ENCODE data around the gene CHGA.

Gene CHGA, protein sequence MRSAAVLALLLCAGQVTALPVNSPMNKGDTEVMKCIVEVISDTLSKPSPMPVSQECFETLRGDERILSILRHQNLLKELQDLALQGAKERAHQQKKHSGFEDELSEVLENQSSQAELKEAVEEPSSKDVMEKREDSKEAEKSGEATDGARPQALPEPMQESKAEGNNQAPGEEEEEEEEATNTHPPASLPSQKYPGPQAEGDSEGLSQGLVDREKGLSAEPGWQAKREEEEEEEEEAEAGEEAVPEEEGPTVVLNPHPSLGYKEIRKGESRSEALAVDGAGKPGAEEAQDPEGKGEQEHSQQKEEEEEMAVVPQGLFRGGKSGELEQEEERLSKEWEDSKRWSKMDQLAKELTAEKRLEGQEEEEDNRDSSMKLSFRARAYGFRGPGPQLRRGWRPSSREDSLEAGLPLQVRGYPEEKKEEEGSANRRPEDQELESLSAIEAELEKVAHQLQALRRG

DNA sequence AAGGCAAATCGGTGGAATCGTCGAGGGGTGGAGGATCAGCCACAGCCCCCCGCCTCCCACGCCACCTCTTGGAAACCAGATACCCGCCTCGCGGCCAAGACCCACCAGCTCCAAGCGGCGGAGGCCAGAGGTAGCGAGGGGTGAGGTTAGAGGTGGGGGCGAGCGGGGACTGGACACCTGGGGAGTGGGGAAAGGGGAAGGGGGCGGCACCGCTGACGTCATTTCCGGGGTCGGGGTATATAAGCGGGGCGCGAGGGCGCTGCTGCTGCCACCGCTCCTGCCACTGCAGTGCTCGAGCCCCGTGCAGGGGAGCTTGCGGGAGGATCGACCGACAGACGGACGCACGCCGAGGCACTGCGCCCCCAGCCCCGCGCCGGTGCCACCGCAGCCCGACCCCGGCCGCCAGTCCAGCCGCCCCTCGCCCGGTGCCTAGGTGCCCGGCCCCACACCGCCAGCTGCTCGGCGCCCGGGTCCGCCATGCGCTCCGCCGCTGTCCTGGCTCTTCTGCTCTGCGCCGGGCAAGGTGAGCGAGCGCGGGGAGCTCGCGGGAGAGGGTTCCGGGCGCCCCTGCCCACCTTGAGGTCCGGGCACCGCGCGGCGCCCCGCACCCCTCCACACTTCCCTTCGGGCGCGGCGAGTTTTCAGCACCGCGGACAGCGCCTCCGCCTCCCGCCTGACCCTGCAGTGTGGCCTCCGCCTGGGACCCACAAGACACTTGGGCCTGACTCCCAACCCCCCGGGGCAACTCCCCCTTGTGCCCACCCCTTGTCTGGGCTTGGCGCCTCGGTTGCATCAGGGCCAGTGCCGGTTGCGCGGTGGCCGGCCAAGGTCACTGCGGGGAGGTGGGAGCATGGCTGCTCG is at the start of gene CHGA:
Gene CHGA, plus strand, starts transcription at position 268 of the 861 bp plus-strand sequence. Its CDS starts 210 bp downstream, at position 478.
- DNase-seq (ENCODE audit: low read depth, low spot score) = no peak

DNA sequence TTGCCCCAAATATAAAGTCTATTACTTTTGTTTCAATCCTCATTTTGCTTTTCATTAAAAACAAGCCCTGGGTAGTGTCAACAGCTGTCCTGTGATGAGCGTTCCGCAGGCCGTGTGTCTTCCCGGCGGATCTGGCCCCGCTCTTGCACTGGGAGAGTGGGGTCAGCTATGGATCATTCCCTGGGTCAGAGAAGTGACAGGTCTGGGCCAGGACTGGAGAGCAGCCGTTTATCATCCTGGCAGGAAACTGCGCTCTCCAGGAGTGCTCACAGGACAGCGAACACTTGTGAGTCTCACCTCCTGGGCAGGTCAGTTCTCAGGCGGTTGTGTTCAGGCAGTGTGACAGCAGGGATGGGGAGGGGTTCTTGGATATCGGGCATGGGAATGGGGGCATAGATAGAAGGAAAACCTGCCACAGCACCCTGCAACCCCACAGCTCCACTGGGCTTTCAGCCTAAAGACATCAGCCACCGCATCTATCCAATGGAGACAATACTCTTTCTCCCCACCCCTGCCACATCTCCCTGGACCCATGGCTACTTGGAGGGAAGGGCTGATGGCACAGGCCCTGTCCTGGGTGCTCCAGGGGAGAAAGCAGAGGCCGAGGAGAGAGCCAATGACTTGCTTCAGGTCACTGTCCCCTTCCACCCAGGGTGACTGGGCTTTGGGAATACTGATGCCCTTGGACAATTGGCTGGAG is 47.8 kb upstream of the CHGA start:
- DNase-seq (ENCODE audit: low read depth, low spot score) = no peak

DNA sequence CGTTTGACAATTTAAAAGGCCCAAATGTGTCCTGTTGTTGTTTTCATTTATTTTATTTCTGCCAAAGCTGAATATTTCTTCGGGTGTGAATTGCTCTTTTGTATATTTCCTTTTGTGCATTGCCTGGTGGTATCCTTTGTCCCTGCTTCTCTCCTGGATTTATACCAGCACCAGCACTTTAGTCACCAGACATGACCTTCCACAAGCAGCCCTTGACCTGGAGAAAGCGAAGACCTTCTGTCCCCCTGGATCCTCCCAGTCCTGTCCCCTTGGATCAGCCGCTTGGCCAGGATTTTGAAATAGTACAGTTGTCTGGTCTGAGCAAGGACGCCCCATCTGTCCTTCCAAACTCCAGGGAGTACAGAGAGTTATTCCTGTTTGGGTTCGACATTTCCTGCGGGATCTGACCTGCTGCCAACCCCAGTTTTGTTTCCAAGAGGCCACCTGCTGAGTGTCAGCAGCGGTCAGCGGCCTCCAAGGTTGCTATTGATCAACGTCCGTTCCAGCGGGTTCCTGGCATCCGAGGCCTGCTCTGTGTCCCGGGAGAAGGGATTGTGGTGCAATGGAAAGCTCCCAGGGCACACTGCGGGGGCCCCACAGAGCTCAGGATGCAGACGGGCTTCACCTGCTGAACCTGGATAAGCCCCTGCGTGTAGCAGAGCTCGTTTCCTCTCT is 45.1 kb upstream of the CHGA start:
- DNase-seq (ENCODE audit: low read depth, low spot score) = no peak

DNA sequence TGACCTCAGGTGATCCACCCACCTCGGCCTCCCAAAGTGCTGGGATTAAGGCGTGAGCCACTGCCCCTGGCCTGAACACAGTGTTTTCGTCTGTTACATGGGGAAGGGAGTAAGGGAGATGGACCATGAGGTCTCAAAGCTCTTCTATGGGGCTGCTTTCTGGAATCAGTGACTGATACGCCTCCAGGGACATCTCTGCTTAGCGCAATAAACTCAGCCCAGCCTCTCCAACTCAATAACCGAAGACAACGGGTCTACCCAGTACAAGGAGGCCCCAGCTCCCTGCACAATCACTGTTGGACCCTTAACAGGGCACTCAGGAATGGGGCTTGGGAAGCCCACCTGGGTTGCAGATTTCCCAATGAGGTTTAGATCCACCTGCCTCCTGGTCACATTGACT is 42.6 kb upstream of the CHGA start:
- no peak for DNase-seq (ENCODE audit: low read depth, low spot score)

DNA sequence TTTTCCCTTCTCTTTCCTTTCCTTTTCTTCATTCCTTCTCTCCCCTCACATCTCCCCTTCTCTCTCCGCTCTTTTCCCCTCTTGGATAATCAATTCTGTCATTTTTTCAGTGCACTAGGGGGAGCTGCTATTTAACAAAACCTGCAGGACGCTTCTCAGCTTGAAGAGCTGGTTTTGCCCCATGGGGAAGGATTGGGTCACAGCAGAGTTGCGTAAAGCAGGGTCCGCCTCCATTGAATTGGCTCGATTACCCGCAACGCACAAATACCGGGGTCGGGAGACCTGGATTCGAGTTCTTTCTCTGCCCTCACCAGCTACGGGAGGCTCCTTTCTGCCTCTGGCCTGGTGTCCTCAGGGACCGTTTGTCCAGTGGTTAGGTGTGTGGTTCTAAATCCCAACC is 42.1 kb upstream of the CHGA start:
- DNase-seq (ENCODE audit: low read depth, low spot score) = no peak

DNA sequence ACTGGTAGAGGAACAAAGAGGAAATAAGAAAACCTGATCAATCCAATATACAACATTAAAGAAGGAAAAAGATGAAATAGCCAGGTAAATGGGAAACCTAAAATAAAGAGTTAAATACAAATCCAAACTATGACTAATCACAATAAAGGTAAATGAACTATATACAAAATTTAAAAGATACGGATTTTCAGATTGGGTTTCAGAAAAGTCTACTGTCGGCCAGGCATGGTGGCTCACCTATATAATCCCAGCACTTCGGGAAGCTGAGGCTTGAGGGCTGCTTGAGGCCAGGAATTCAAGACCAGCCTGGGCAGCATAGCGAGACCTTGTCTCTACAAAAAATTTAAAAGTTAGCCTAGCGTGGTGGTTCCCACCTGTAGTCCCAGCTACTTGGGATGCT is 39.9 kb upstream of the CHGA start:
- DNase-seq (ENCODE audit: low read depth, low spot score) = no peak

DNA sequence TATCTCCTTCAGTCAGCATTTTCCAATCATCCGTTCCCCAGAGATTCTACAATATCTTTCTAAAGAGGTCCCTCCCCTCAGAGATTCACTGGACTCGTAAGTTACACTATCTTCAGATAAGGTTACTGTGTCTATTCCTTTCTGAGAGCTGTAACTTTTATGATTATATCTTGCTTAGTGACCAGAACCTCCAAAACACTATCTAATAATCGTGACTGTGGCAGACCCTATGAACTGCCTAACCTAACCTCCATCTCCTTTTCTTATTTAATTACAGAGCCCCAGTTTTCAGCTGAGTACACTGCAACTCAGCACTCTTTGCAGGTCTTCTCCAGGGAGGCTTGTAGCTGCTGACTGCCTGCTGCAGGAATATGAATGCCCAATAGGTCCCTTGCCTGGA is 38.5 kb upstream of the CHGA start:
- DNase-seq (ENCODE audit: low read depth, low spot score) = no peak

DNA sequence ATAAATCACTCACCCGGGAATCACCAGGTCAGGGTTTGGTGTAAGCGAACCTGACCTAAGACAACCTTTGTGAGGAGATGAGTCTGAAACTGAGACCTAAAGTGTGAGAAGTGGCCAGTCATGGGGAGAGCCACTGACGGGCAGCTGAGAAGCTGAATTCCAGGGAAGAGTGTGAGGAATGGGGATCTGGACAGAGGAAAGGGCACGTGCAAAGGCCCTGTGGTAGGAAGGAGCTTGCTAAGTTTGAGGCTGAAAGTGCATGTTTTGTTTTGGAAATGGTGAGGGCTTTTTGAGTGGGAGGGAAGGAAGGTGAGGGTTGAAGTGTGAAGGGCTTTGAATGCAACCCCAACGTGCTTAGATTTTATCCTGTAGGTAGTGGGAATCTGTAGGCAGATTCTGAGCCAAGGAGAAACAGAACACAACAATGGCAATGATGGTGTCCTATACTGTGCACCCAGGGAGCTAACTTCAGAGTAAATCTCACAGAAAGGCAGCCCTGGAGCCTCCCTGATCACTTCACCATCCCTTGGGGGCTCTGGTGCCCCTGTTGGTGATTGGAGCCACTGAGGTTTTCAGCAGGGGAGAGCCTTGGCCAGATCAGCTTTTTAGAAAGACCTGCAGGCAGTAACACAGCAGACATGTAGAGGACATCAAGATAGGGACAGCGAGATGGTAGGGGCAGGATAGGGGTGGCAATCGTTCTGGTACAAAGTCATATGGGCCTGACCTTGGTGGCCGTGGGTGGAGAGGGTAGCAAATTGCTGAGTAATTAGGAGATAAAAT is 37.5 kb upstream of the CHGA start:
- DNase-seq (ENCODE audit: low read depth, low spot score) = no peak

DNA sequence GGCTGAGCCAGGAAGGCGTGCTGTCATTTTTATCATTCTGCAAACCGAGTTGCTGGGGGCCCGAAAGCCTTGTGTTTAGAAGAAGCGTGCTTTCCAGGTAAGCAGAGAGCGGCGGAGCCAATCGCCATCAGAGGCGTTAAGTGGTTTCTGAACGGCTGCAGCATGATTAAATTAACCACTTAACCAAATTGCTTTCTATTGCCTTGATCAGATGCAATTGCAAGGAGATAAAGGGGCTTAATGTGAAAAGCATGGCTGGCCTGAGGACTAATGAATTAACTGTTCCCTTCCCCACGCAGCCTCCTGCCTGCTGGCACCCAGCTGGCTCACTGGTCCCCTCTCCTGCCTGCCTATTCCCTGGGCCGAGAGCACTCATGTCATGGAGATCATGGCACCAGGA is 36.6 kb upstream of the CHGA start:
- DNase-seq (ENCODE audit: low read depth, low spot score) = no peak

DNA sequence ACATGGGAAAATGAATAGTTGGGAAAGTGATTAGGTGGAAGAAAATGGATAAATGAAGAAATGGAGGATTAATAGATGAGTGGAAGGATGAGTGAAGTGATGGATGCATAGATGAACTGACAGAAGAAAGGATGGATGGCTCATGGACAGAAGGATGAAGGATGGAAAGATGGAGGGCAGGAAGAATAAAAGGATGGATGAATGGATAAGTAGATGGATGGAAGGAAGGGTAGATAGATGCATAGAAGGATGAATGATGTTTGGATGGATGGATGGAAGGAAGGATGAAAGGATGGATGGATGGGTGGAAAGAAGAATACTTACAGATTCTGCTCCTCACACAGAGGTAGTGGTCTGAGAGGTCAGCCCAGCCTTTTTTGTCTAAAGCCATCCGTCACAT is 35.8 kb upstream of the CHGA start:
- DNase-seq (ENCODE audit: low read depth, low spot score) = no peak

DNA sequence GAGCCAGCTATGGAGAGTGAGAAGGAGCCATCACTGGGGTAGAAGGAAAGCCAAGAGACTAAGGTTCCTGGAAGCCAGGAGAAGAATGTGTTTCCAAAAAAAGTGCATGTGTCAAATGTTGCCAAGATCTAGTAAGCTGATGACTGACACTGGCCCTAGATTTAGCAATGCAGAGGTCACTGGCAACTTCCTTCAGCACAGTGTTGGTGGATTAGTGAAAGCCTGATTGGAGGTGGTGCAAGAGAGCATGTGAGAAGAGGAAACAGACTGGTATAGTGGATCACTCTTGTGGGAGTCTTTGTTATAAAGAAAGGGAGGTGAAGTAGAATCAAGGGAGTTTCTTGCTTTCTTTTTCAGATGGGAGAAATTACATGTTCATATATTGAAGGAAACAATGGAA is 34.1 kb upstream of the CHGA start:
- no peak for DNase-seq (ENCODE audit: low read depth, low spot score)

DNA sequence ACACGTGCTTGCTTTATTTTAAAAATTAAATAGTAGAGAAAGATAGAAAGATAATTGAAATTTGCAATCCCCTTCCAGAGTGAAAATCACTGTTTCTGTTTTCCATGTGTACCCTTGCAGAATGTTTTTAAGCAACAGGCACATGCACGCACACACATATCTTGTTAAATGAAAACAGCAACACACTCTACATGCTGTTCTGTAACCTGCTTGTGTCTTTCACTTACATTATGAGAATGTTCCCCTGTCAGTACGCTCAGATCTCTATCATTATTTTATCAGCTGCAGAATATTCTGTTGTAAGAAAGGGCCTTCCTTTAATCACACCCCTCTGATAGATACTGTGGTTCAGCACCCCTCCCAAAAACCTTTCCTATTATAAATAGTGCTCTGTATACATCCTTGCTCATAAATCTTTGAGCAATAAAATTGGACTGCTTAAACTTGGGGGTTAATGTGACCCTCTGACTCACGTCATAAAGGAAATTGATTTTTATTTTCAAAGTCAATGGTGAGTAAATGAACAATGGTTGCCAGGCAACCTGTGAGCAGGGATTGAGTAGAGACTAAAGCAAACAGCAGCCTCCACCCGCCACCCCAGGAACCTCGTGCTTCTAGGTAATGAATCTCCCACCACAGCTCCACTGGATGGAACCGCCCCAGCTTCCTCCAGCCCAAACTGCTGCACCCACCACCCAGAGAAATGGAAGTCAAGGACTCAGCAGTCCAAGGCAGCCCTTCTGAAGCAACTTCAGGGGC is 31.9 kb upstream of the CHGA start:
- no peak for DNase-seq (ENCODE audit: low read depth, low spot score)

DNA sequence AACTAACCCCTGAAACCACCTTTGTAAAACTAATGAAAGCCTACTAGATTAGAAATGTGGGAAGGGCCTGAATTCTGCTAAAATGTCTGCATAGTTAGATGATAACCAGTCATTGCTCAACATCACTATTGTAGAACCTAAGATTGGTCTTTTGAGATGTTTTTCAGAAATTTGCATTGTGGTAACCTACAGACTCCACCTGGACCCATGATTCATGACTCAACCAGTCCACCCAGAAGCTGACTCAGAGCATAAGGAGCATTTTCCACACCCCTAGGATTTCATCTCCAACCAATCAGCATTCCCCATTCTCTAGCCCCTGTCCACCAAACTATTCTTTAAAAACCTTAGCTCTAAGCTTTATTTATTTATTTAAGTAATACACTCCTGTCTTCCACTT is 30.4 kb upstream of the CHGA start:
- no peak for DNase-seq (ENCODE audit: low read depth, low spot score)

DNA sequence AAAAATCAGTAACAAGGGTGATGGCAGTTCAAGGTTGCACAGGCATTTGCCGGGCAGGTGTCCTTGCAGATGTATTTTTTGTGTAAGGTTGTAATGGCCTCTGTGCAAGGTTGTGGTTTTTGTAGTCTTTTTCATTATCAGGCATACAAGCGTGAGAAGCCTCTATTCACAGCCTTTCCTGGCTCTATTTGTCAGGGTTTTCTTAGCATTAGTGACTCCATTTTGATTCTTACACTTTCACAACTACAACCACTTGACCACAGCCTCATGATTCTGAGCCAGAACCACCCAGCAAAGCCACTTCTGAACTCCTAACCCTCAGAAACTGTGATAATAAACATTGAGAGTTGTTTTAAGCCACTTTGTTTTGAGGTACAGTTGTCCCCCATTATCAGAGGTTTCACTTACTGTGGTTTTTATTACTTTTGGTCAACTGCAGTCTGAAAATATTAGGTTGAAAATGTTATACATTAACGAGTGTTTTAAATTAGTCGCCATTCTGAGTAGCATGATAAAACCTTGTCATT is 27.5 kb upstream of the CHGA start:
- DNase-seq (ENCODE audit: low read depth, low spot score) = no peak

DNA sequence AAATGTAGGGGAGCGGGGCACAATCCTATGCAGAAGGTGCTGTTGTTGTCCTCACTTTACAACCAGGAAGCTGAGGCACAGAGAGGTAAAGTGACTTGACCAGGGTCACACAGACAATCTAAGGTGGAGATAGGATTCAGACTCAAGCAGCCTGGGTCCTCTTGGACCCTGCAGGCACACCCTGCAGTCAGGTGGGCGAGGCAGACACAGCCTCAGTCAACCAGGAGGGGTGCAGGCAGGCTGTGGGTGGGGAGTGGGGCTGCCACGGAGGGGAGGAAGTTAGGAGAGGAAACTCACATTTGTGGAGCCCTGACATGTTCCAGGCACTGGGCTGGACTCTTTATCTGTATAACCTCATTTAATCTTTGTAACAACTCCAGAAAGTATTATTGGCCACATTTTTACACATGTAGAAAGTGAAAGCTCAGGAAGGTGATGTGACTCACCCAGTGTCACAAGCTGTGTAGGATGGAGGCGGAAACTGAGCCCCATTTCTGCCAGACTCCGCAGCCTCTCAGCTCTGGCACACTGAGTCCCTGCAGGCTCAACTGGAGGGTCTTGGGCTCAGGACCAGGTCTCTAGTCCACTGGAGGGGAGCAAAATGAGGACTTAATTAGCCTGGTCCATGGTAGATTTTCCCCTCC is 24.9 kb upstream of the CHGA start:
- no peak for DNase-seq (ENCODE audit: low read depth, low spot score)

DNA sequence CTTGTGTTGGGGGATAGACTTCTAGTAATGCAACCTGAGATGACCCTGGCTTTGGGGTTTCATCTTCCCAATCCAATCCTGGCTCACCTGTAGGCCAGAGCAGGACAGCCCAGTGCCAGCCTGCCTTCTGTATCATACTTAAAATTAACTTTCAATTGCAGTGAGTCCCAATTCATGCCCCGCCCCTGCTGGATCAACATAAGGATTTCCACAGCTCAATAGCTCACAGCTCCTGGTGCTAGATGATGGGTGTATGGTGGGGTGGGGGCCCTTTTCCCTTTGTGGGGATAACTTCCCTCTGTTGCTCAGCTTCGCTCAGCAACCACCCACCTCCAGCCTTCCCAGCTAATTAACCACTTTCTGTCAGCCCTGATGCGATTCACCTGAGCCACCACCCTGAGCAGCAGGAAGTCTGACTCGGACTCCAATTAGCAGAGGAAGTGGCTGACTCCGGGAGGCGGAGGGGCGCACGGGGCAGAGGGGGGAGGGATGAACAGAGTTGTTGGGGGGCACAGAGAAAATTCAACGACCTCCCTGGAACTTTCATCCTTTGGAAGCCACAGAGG is 24.3 kb upstream of the CHGA start:
- DNase-seq (ENCODE audit: low read depth, low spot score) = no peak

DNA sequence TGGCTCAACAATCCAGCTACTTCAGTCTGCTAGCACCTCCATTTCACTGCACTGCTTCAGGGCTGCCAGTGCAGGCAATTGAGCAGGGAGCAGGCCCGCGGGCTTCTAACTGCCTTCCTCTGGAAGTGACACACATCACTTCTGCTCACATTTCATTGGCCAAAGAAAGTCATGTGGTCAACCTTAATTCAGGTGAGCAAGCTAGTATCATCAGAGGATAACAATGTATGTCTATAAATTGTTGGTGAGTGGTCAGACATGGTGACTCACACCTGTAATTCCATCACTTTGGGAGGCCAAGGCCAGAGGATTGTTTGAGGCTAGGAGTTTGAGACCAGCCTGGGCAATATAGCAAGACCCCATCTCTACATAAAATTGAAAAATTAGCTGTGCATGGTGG is 22.3 kb upstream of the CHGA start:
- DNase-seq (ENCODE audit: low read depth, low spot score) = no peak

DNA sequence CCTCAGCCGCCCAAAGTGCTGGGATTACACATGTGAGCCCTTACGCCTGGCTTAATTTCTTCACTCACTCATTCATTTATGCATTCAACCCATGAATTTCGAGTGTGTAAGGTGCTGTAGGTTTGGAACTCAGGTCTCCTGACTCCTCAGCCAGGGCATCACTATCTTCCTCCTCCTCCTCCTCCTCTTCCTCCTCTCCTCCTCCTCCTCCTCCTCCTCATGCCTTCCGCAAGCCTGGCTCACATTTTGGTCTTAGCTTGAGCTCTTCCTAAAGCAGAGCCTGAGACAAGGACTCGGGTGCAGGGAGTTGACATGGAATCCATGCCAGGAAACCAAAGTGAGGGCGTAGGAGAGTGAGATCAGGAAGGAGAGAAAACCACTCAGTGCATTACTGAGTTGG is 20.8 kb upstream of the CHGA start:
- no peak for DNase-seq (ENCODE audit: low read depth, low spot score)

DNA sequence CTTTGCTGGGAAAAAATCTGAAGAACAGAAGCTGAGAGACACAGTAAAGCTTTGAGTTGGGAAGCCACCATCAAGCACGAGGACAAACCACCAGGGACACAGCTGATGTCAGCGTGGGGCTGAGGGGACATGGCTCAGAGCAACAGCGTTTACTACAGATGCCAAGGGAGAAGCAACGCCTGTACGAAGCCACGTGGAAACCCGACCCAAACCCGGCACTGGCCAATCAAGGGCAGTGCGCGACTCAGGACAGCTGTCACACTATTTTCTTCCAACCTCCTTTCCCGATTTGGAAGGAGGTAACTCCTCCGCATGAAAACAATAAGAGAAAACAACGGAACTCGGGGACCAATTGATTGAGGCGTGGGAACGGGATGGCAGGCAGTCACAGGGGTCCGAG is 20.2 kb upstream of the CHGA start:
- DNase-seq (ENCODE audit: low read depth, low spot score) = no peak
